ENCODE measurements around the gene SH3D19.

DNA sequence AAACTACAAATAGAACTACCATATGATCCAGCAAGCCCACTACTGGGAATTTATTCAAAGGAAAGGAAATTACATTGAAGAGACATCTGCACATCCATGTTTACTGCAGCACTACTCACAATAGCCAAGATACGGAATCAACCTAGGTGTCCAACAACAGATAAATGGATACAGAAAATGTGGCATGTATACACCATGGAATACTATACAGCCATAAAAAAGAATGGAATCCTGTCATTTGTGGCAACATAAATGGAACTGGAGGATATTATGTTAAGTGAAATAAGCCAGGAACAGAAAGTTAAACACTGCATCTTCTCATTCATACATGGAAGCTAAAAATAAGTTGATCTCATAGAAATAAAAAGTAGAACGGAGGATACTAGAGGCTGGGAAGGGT is 167.9 kb downstream of the SH3D19 start:
- TF ChIP-seq, protein P1, sequence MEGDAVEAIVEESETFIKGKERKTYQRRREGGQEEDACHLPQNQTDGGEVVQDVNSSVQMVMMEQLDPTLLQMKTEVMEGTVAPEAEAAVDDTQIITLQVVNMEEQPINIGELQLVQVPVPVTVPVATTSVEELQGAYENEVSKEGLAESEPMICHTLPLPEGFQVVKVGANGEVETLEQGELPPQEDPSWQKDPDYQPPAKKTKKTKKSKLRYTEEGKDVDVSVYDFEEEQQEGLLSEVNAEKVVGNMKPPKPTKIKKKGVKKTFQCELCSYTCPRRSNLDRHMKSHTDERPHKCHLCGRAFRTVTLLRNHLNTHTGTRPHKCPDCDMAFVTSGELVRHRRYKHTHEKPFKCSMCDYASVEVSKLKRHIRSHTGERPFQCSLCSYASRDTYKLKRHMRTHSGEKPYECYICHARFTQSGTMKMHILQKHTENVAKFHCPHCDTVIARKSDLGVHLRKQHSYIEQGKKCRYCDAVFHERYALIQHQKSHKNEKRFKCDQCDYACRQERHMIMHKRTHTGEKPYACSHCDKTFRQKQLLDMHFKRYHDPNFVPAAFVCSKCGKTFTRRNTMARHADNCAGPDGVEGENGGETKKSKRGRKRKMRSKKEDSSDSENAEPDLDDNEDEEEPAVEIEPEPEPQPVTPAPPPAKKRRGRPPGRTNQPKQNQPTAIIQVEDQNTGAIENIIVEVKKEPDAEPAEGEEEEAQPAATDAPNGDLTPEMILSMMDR (IDR thresholded peaks at IDR 0.05; ENCODE audit: insufficient read depth, low read depth, low read length), result no peak
- TF ChIP-seq EZH2 (IDR thresholded peaks at IDR 0.05; ENCODE audit: insufficient read depth, low read length), result no peak
